Measurements from ENCODE around the gene DCTD.

The DCTD gene

DNA sequence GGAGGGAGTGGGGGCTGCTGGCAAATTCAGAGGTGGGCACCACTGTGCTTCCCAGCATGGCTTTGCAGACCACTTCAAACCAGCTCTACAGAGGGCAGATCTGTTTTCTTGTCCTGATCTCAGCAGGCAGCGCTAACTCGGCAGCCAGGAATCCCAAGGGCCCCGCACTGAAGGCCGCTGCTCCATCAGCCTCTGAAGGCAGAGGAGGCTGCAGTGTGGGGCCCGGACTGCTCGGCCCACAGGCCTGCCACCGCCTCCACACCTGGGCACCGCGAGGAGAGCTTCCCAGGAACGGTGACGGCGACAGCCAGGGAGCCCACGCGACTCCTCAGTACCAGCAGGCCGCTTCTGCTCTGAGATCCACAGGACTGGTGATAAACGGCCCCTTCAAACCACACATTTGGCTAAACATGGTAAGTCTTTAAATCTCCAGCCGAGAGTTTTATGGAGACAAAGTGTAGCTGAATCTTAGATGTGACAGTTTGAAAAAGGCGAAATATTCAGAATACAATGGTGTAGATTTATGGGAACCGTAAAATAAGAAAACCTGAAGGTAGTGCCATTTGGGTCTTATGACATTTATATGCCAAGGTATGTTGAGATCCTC, 23.6 kb downstream of the DCTD start:
- DNase-seq (ENCODE audit: low read depth, low spot score), result no peak

DNA sequence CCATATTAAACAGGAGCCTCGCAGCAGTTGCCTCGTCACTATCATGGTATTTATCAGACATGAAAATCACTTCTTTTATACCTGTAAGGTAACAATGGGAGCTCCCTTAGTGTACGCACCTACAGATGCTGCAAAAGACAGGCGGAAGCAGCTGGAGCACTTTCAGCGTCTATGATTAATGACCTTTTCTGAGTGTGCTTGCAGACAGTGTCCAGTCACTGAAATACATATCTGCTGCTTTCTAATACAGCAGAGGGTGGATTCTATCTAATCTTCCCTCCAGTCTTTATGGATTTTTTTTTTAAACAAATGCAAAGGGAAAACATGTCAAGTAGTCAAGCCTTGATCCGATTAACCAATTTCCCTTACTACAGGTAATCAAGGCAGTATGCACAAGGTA, 24.1 kb downstream of the DCTD start:
- no peak for DNase-seq (ENCODE audit: low read depth, low spot score)

DNA sequence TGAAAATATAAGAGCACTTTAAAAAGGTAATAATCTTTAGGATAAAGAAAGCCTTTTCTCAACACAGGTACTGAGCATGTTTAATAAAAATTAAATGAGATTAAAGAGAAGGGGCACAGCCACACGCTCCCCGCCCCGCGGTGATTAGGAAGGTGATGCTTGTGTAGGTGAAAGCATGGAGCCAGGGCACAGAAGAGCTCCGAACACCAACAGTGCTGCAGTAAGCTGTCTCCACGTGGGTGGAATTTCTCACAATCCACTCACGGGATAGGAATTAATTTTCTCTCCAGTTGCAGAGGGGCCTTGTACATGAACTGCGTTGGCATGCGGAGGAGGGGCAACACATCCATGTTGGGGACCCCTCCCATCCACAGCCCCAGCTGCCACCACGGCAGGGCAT, 27.0 kb downstream of the DCTD start:
- no peak for DNase-seq (ENCODE audit: low read depth, low spot score)

DNA sequence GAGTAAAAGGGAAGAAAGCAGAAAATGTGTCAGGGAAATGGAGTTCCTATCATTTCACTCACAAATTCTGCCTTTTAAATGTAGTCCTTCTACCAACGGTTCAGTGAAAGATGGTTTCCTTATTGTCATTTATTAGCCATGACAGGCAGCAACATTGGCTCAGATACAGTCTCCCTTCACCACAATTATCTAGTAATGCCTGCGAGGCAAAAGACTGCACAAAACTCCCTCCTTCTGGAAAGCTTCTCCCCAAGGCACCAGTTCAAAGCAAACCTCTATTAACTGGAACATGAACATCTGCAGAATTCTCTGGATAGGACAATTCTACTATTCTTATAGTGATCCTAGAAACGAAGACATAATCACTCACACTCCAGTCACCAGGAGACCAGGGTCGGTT, 28.3 kb downstream of the DCTD start:
- no peak for DNase-seq (ENCODE audit: low read depth, low spot score)

DNA sequence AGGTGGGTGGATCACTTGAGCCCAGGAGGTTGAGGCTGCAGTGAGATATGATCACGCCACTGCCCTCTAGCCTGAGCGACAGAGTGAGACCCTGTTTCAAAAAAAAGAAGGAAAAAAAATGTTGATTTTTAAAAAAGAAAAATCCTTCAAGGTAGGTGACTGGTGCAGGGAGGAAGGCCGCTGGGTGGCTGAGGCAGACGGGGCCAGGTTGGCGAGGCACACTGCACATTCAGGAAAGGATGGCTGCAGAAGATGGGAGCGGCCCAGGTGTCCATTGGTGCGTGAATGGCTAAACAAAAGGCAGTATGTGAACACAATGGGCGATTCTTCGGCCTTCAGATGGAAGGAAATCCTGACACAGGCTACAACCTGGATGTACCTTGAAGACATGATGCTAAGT, 30.4 kb downstream of the DCTD start:
- DNase-seq (ENCODE audit: low read depth, low spot score), result no peak

DNA sequence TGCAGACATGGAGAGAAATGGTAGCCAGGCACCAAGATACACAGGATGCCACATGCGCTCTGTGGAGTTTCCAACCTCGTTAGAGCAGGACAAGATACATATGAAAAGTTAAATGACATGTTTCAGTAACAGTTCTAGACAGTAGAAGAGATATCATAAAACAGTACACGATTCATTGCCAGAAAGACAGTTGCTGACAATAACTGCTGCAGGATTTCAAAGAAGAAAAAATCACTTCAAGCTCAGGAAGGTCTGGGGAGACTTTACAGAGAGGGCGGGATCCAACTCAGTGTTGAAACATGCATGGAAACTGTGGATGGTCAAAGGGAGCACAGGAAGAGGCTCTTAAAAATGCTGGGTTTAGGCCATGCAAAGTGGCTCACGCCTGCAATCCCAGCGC, 31.0 kb downstream of the DCTD start:
- DNase-seq (ENCODE audit: low read depth, low spot score), result no peak

DNA sequence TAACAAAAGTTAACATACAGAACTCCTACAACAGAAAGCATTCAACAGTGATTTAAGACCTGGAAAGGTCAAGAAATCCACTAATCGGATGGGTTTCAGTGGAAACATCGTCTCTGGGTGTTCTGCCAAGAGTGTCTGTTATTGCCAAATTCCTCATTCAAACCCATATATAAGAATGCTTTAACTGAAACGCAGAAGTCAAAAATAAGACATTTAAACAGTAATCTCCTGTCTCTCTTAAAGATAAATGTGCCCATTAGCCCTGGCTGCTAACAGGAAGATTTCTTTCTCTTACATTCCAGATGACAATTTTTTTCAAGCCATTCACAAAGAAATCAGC, 31.5 kb downstream of the DCTD start:
- no peak for DNase-seq (ENCODE audit: low read depth, low spot score)

DNA sequence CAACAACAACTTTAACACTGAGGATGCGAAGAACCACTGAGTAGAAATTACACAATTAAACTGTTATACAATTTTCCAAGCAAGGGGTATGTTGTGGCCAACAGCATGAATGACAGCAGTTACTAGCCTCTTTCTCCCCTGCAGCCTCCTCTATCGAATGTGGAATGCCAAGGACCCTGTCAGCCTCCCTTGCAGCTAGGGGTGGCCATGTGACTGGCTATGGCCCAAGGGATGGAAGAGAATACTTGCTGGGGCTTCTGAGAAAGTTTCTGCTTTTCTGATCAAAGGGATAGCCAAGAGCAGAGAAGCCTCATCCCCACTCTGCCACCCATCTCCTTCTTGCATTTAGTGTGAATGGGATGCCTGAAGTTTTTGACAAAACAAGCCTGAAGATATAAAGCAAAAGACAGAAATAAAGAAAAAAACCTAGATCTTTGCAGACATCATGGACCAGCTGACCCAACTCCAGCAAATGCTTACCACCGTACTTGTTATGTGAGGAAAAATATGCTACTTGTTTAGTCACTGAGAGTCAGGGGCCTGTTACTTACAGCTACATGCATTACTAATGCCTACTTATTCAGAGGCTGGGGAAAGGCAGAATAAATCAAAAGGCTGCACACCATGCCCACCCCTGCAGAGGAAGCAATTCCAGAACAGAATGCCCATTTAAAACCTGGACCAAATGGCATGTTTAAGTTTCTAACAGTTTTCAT, 32.0 kb downstream of the DCTD start:
- DNase-seq (ENCODE audit: low read depth, low spot score), result no peak

DNA sequence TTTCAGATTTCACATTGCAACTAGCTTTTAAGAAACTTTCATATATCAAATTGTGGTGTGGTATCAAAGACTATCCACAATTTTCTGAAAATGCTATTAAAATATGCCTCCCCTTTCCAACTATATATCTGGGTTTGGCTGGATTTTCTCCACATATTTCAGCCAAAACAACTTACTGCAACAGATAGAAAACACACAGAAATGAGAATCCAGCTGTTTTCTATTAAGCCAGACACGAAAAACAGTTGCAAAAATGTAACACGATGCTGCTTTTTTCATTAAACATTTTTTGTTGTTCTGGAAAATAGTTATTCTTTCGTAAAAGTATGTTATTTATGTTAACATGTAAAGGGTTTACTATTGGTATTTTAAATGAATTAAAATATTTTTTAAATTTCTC, 33.1 kb downstream of the DCTD start:
- no peak for DNase-seq (ENCODE audit: low read depth, low spot score)

DNA sequence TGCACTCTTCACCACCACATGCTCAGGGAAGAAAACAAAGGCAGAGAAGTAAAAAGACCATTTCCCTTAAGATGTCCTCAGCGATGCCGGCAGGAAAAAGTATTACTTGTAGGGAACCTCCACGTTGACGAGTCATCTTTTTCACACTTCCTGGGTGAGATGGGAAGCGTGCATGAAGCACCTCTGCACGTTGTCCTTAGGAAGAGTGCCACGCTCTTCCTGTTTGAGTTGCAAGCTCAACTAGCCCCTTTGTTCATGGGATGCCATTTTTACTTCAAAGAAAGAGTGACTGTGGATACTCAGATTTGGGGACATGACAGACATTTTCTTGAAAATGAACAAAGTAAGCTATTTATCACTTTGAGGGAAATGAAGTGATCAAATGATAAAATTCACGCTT, 33.8 kb downstream of the DCTD start:
- DNase-seq (ENCODE audit: low read depth, low spot score), result no peak

DNA sequence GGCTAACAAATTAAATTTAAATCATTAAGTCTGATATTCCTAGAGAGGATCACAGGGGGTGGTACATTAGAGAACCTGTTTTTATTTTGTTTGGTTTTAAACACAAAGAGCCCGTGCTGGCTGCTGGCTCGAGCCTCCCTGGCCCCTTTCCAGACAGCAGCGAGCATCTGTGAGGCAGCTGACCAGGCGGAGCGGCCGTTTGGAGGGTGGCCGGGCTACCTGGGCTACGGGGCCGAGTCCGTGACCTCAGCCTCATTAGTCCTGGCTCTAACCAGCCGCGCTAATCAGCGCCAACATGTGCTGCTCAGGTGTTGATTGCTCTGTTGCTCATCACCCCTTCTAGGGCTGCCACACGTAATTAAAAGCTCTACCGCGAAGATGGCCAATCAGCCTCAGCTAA, 35.3 kb downstream of the DCTD start:
- DNase-seq (ENCODE audit: low read depth, low spot score), result no peak

DNA sequence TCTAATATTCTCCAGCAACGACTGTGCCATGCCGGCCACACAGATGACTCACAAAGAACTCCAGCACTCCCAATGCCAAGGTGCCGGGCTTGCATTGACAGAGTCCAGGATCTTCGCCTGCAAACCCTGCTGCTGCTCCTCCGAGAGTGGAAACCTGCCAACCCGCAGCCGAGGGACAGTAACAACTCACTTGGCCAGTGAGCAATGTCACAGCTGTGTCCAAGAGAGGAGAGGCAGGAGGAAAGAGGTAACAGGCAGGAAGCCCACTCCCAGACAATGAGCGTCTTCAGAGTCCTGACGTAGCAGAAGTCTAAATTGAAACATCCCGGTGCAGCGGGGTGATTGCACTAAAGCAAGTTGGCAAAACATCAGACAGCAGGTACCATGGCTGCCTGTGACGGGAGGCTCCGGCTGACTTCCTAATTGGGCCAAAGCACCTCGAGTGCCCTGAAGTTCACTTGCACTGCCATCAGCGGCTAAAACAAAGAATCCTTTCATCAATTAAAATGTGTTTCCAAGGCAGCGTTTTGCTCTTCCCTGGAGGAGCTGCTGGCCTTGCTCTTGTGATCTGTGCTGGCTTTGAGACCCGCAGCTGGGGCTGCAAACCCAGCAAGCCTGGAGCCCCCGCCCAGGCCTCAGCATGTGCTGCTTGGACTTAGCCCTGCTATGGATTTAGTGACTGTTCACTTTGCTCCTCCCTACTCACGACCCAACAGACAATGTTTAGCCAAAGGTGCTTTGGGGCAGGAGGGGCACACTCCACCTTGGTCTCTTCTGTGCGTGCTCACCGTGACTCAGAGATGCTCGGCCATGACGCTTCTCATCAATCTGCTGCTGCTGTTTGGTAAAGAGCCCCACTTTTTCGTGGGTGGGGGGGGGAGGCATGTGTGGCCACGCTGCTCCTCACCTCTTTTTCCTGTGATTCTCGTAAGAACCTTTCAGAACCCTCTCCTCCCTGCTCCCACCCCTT, 36.5 kb downstream of the DCTD start:
- no peak for DNase-seq (ENCODE audit: low read depth, low spot score)

DNA sequence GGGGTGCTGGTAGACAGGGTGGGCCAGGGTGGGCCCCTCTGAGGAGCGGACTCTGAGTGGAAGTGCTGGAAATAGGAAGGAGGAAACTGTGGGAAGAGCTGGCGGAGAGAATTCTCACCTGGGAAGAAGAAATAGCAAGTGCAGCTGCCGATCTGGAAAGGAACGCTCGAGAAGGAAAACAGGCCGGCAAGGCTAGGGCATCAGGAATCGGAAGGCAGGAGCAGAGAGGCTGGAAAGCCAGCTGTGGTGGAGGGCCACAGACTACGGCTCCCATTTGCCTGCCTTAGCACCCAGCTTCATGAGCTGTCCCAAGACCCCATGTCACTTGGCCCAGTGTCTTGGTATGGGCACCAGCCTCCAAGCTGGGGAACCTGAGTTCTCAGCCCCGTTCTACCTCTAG, 37.3 kb downstream of the DCTD start:
- DNase-seq (ENCODE audit: low read depth, low spot score), result no peak

DNA sequence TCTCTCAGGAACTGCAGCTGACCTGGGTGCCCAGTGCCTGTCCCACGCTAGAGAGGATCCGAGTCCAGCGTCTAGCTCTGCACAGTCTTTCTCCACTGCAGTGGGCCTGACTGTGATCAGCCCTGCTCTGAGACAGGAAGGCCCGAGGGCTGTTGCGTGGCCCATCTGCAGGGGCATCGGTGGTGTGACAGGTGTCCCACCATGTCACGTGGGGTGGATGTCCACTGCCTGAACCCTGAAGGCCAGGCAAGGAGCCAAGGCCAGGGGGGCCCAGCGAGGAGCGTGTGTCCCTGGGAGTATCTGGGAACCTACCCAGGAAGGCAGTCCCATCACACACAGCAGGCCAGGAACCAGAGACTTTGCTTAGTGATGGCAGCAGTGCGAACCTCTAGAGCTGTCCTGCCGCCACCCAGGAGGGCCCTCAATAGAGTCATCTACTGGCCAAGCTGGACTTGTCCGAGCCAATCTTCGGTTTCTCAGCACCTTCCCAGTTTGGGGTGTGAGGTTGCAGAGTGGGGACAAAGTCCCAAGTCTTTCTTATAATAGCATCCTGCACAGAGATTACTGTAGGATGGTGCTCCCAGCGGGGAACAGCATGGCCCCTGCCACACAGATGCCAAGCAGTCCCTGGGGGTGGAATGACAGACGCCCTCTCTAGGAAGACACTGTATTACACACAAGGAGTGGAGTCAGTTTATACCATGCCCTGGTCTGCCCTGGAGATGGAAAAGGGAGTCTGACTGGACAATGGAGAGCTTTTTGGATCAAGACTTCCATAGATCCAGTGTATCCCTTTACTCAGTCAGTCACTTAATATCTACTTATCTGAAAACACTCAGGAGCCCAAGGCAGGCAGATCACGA, 38.3 kb downstream of the DCTD start:
- no peak for DNase-seq (ENCODE audit: low read depth, low spot score)

DNA sequence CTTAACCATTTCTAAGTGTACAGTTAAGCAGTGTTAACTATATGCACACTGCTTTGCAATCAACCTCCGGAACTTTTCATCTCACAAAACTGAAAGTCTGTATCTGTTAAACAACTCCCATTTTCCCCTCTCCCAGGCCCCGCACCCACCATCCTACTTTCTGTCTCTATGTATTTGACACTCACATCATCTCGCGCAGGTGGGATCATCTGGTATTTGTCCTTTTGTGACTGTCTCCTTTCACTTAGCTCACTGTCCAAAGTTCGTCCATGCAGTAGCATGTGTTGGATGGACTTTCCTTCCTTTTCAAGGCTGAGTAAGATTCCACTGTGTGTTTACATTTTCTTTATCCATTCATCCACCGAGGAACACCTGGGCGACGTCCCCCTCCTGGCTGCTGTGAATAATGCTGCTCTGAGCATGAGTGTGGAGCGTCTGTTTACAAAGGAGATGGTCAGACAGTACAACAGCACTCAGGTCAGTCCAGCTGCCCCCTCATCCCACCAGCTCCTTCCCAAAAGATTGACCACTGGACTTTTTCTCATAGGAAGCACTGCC, 39.8 kb downstream of the DCTD start:
- no peak for DNase-seq (ENCODE audit: low read depth, low spot score)

DNA sequence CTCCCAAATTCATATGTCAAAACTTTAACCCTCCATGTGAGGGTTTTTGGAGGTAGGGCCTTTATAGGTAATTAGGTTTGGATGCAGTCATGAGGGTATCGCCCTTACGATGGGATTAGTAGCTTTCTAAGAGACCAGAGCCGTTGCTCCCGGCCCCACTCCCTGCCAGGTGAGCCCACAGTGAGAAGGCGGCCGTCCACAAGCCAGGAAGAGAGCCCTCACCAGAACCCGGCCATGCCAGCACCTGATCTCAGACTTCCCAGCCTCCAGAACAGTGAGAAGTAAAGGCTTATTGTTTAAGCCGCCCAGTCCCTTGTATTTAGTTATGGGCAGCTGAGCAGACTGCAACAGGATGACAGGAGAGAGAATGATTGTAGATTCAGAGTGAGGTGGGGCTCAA, 40.8 kb downstream of the DCTD start:
- DNase-seq (ENCODE audit: low read depth, low spot score), result no peak

DNA sequence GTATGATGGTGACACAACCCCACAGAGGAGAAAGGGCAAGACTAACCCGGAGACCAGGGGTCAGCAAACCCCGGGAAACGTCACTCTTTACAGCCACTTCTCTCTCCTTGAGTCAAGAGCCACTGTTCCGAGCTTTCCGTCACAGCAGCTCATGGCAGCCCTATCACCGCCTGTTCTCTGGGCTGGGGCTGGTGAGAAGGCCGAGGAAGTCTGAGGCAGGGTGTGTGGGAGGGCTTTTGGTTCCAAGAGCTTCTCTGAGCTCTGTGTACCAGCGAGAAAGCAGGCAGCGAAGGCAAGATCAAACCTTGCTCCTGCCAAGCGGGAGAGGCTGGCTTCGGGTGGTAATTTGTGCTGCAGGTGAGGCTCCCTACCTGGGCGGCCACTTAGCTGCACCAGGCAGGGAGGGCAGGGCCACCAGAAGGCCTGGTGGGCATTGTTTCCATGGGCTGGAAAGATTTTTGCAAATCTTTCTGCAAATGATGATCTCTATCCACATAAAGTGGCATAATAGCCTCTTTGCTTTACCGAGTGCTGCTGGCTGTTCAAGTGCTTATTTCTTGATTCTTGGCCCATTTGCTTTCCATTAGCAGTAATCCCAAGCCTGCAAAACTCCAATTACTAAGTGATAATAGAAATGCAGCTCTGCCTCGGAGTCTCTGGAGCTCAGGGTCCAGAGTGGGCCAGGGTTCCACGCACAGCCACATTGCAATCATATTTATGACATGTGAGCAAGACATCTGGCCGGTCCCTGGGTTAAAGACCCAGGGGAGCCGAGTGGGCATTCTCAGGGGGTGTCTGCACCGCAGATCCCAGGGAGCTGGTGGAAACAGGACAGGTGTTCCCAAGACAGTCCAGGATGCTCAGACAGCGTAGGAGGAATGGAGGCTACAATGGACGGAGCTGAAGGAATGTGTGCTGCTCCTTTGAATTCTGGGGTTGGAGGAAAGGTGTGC, 41.5 kb downstream of the DCTD start:
- no peak for DNase-seq (ENCODE audit: low read depth, low spot score)

DNA sequence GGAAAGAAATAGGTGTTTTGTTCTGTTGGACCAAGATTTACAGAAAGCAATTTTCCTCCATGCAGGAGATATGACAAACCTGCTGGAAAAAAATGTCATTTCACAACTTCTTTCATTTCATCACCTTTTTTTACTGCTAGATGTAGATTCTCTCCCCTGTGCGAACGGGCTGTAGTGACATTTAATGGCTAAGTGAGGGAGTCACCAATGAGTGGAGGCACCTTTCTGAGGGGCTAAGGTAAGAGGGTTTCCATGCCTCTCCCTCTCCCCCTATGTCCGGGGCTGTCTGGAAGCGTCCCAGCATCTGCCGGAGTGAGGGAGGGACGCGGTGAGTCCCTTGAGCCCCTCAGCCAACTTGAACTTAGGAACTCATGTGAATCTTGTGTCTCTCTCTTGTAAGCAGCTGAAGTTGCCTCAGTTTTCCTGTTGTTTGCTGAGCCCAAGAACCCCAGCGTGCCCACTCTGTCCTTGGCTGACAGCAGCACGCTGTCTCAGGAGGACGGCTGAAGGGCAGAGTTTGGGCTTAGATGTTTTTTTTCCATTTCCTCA, 42.3 kb downstream of the DCTD start:
- DNase-seq (ENCODE audit: low read depth, low spot score), result no peak

DNA sequence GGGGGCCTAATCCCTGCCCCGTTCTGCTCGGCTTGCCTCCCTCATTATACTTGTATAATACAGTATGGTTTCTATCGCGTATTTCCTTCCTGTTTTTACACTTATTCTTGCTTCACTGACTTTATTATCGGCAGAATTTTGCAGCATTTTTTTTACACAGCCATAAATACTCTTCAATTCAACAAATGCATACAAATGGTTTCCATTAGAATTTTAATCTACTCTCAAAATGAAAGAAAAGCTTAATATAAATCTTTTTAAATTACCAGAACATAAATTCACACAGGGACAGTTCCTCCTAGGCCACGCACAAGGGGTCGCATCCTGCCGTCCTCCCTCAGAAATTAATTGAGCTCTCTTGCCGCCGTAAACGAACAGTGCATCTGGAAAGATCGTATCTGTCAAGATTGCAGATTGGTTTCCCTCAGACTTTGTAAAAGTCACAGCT, 42.9 kb downstream of the DCTD start:
- DNase-seq (ENCODE audit: low read depth, low spot score), result no peak

DNA sequence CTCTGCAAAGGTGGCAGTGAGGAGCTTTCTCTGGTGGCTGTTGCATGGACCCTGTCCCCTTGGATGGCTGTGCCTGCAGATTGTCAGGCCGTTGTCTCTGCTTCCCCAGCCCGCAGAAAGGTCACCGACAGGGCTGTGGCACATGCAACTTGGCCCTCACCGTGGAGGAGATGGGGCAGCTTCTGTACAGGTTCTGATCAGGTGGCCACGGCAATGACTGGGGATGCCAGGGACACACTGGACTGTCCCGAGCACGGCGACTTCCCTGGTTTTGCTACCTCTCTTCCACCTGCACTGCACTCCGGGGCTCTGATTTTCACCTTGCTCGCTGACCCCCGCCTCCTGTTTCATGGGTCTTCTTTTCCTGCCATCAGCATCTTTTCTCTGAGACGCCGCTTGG, 43.5 kb downstream of the DCTD start:
- DNase-seq (ENCODE audit: low read depth, low spot score), result no peak

Data from iPS DF 19.7 (cell line).